ENCODE data around the gene SLC25A5. TPM values are rescaled to one million over a fixed set of nuclear protein-coding genes. Genes with fewer than 3 reads are reported as not detected.

The SLC25A5 gene
- total RNA-seq, 1 donor from 2014 or later, result 205 TPM

DNA sequence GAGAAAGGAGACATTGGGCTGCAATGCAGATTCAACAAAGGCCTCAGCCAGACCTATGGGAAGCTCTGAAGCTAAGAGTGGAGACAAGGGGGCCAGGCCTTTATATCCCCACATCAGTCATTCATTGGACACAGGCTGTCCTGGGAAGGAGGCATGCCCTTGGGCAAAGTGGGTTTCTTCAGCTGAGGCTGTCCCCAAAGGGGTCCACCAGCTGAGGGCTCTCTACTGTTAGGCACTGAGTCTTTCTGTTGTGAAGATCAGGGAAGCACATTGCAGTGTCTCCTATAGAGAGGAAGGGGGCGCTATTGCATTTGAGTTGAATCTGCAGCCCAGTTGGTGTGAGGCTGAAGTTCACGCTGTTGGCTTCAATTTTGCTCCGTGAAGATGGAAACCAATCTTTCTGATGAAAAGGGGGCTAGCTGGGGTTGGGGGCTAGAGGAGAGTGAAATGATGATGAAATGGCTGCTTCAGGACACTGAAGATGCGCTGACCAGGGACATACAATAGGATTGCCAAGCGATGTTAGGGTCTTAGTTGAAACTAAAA lies 48.0 kb downstream of the SLC25A5 start:
- DNase-seq (ENCODE audit: low spot score), result peak; percentile 74
- H3K36me3 Mint-ChIP-seq, result no peaks in the 10 kb centered on the region
- peaks cover 2% of the 10 kb centered on the region for H3K27me3 Mint-ChIP-seq (ENCODE audit: insufficient read depth, low read depth)
- Histone ChIP-seq H2AFZ (replicated peaks) (peak overlapping the region; percentile 90), H3F3A (ENCODE audit: low read depth) (no peaks in the 10 kb centered on the region), H4K20me1 (ENCODE audit: low read depth) (no peaks in the 10 kb centered on the region), H3K79me2 (ENCODE audit: low read depth) (no peaks in the 10 kb centered on the region), H3K9me3 (ENCODE audit: low read depth) (no peaks in the 10 kb centered on the region), H3K4me1 (no peaks in the 10 kb centered on the region), H3K9ac (no peak overlapping the region), H3K4me2 (no peak overlapping the region), H3K4me3 (no peak overlapping the region), H3K27me3 (no peaks in the 10 kb centered on the region), H3K36me3 (no peaks in the 10 kb centered on the region), H3K27ac (no peak overlapping the region)
- H3K9me3 Mint-ChIP-seq, result peaks cover 3% of the 10 kb centered on the region
- no peaks in the 10 kb centered on the region for H3K4me1 Mint-ChIP-seq
- no peak for TF ChIP-seq EZH2 (IDR thresholded peaks at IDR 0.05)
- TF ChIP-seq, protein P1, sequence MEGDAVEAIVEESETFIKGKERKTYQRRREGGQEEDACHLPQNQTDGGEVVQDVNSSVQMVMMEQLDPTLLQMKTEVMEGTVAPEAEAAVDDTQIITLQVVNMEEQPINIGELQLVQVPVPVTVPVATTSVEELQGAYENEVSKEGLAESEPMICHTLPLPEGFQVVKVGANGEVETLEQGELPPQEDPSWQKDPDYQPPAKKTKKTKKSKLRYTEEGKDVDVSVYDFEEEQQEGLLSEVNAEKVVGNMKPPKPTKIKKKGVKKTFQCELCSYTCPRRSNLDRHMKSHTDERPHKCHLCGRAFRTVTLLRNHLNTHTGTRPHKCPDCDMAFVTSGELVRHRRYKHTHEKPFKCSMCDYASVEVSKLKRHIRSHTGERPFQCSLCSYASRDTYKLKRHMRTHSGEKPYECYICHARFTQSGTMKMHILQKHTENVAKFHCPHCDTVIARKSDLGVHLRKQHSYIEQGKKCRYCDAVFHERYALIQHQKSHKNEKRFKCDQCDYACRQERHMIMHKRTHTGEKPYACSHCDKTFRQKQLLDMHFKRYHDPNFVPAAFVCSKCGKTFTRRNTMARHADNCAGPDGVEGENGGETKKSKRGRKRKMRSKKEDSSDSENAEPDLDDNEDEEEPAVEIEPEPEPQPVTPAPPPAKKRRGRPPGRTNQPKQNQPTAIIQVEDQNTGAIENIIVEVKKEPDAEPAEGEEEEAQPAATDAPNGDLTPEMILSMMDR (IDR thresholded peaks at IDR 0.05), result peak; percentile 71
- H3K27ac Mint-ChIP-seq, result peak overlapping the region; percentile 47
- H3K4me3 Mint-ChIP-seq, result no peak overlapping the region

GRCh38 chrX:119518371-119518770 lies 50.1 kb downstream of the SLC25A5 start:
- H3K4me3 ChIP-seq, result no peak overlapping the region
- TF ChIP-seq, protein P1 (IDR thresholded peaks at IDR 0.05), result no peak
- TF ChIP-seq EZH2phosphoT487 (IDR thresholded peaks at IDR 0.05) (no peak), EZH2 (IDR thresholded peaks at IDR 0.05) (no peak)
- no peaks in the 10 kb centered on the region for H3K4me1 ChIP-seq
- no peak overlapping the region for H2AFZ ChIP-seq (replicated peaks)
- no peaks in the 10 kb centered on the region for H3F3A ChIP-seq (ENCODE audit: low read depth)
- Mint-ChIP-seq H3K4me1 (no peaks in the 10 kb centered on the region), H3K27ac (no peak overlapping the region), H3K27me3 (ENCODE audit: insufficient read depth, low read depth) (no peaks in the 10 kb centered on the region), H3K36me3 (no peaks in the 10 kb centered on the region), H3K9me3 (peaks cover 3% of the 10 kb centered on the region), H3K4me3 (no peak overlapping the region)
- no peaks in the 10 kb centered on the region for H3K9me3 ChIP-seq (ENCODE audit: low read depth)
- no peak for DNase-seq (ENCODE audit: low spot score)
- H3K27ac ChIP-seq, result no peak overlapping the region
- no peak overlapping the region for H3K4me2 ChIP-seq
- no peaks in the 10 kb centered on the region for H4K20me1 ChIP-seq (ENCODE audit: low read depth)
- no peaks in the 10 kb centered on the region for H3K79me2 ChIP-seq (ENCODE audit: low read depth)
- H3K36me3 ChIP-seq, result no peaks in the 10 kb centered on the region
- no peaks in the 10 kb centered on the region for H3K27me3 ChIP-seq
- H3K9ac ChIP-seq, result no peak overlapping the region

Small RNA genes lying within 50 kb of the gene (small RNA-seq; reads per million reads assigned to genes)
- gene RNU1-67P (0.16 reads per million), gene RNY3P16 (not detected)

Other genes with a start within 250 kb of the SLC25A5 start
- gene PGRMC1, start 232.2 kb upstream of the SLC25A5 start, total RNA-seq (ENCODE audit: low replicate concordance), result 191 and 246 TPM in 2 replicates
- gene SLC25A43, start 69.1 kb upstream of the SLC25A5 start, total RNA-seq (ENCODE audit: low replicate concordance), result 2.3 and 5.4 TPM in 2 replicates
- gene STEEP1, start 97.0 kb downstream of the SLC25A5 start, total RNA-seq (ENCODE audit: low replicate concordance), result 34.7 and 53.5 TPM in 2 replicates
- gene UBE2A, start 106.1 kb downstream of the SLC25A5 start, total RNA-seq (ENCODE audit: low replicate concordance), result 54.2 and 90.2 TPM in 2 replicates
- gene NKRF, start 138.0 kb downstream of the SLC25A5 start, total RNA-seq (ENCODE audit: low replicate concordance), result 11.2 and 17.4 TPM in 2 replicates
- 19.4 and 21.7 TPM in 2 replicates for gene SEPTIN6, start 224.7 kb downstream of the SLC25A5 start, total RNA-seq (ENCODE audit: low replicate concordance)